ENCODE measurements around the gene NAA60. TPM values are rescaled to one million over a fixed set of nuclear protein-coding genes. Genes with fewer than 3 reads are reported as not detected.

The NAA60 gene
- total RNA-seq, 1 experiment from 2014 or later, result 39.4 TPM

DNA sequence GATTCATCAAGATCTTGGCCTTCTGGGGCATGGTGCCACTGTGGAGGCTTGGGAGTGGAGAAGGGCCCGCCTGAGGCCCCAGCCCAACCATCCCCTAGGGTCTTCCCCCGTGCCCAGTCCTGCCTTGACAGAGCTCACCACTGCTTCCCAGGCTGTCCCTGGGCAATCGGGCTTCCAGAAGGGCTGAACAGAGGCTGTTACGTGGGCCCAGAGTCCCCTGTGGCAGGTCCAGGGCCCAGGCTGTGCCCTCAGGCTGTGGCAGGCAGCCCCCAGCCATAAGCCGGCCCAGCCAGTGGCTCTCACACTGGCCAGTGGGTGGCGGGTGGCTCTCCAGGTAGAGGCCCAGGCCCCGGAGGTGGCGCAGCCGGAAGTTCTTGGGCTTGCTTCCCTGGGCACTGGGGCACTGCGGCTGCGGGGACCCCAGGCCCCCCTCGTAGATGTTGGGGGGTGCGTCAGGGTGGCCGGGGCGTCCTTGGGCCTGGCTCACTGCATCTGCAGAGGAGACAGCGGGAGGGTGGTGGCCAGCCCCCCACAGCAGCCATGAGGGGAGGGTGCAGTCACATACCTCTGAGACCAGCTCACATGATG is 51.0 kb downstream of the NAA60 start:
- TF ChIP-seq EZH2 (IDR thresholded peaks at IDR 0.05; ENCODE audit: borderline replicate concordance, low read depth, low read length, poor library complexity, severe bottlenecking), result no peak
- TF ChIP-seq, protein P1, sequence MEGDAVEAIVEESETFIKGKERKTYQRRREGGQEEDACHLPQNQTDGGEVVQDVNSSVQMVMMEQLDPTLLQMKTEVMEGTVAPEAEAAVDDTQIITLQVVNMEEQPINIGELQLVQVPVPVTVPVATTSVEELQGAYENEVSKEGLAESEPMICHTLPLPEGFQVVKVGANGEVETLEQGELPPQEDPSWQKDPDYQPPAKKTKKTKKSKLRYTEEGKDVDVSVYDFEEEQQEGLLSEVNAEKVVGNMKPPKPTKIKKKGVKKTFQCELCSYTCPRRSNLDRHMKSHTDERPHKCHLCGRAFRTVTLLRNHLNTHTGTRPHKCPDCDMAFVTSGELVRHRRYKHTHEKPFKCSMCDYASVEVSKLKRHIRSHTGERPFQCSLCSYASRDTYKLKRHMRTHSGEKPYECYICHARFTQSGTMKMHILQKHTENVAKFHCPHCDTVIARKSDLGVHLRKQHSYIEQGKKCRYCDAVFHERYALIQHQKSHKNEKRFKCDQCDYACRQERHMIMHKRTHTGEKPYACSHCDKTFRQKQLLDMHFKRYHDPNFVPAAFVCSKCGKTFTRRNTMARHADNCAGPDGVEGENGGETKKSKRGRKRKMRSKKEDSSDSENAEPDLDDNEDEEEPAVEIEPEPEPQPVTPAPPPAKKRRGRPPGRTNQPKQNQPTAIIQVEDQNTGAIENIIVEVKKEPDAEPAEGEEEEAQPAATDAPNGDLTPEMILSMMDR (conservative IDR thresholded peaks at IDR 0.05; ENCODE audit: low read depth, low read length), result no peak
- DNase-seq (ENCODE audit: low spot score), result no peak
- no peak overlapping the region for H3K27ac ChIP-seq (ENCODE audit: low read depth, low read length, poor library complexity, severe bottlenecking)

GRCh38 chr16:3495176-3495575 is 51.7 kb downstream of the NAA60 start, which contains the start of gene C16orf90:
C16orf90 (minus strand) TSS chr16:3495489; CDS start chr16:3495421, 68 bp downstream.
- no peak for TF ChIP-seq EZH2 (IDR thresholded peaks at IDR 0.05; ENCODE audit: borderline replicate concordance, low read depth, low read length, poor library complexity, severe bottlenecking)
- TF ChIP-seq, protein P1 (conservative IDR thresholded peaks at IDR 0.05; ENCODE audit: low read depth, low read length), result no peak
- Histone ChIP-seq H3K27me3 (replicated peaks; ENCODE audit: insufficient read depth, low read depth, low read length, poor library complexity) (no peaks in the 10 kb centered on the region), H3K4me1 (ENCODE audit: insufficient read depth, low read length, poor library complexity, severe bottlenecking) (no peaks in the 10 kb centered on the region), H3K9me3 (ENCODE audit: low read depth, low read length, poor library complexity, severe bottlenecking) (no peaks in the 10 kb centered on the region), H3K4me3 (ENCODE audit: low read depth, low read length, poor library complexity, severe bottlenecking) (no peak within 1 kb of the TSS), H3K36me3 (ENCODE audit: insufficient read depth, low read length, poor library complexity, severe bottlenecking) (no peaks in the 10 kb centered on the region), H3K27ac (ENCODE audit: low read depth, low read length, poor library complexity, severe bottlenecking) (no peak within 1 kb of the TSS)
- no TSS peak for BruUV-seq (replicated peaks)
- intact Hi-C loops (cut with micrococcal nuclease; ENCODE audit: unreplicated experiment), result no loop called here
- ChIA-PET POLR2A (ENCODE audit: low non-redundant PET) (no interaction called here), CTCF (no interaction called here)
- no peak for DNase-seq (ENCODE audit: low spot score)

More for the DNA sequence above, 51.0 kb downstream of the NAA60 start:
- ChIA-PET CTCF (no interaction called here), POLR2A (ENCODE audit: low non-redundant PET) (no interaction called here)
- H3K9me3 ChIP-seq (ENCODE audit: low read depth, low read length, poor library complexity, severe bottlenecking), result no peaks in the 10 kb centered on the region
- H3K4me3 ChIP-seq (ENCODE audit: low read depth, low read length, poor library complexity, severe bottlenecking), result no peak overlapping the region
- BruUV-seq (replicated peaks), result no TSS peak
- H3K36me3 ChIP-seq (ENCODE audit: insufficient read depth, low read length, poor library complexity, severe bottlenecking), result no peaks in the 10 kb centered on the region
- H3K4me1 ChIP-seq (ENCODE audit: insufficient read depth, low read length, poor library complexity, severe bottlenecking), result no peaks in the 10 kb centered on the region
- intact Hi-C loops (cut with micrococcal nuclease; ENCODE audit: unreplicated experiment), result no loop called here
- no peaks in the 10 kb centered on the region for H3K27me3 ChIP-seq (replicated peaks; ENCODE audit: insufficient read depth, low read depth, low read length, poor library complexity)

DNA sequence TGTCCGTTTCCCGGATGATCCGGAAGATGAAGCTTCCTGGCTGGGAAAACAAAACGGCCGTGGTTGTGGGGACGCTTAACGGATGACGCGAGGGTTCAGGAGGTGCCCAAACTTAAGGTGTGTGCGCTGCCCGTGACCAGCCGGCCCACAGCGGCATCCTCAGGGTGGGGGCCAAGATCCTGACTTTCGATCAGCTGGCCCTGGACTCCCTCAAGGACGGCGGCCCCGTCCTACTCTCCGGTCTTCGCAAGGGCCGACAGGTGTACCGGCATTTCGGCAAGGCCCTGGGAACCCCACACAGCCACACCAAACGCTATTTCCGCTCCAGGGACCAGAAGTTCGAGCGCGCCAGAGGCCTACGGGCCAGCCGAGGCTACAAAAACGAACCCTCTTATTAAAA is 52.9 kb downstream of the NAA60 start:
- intact Hi-C loops (cut with micrococcal nuclease; ENCODE audit: unreplicated experiment), result no loop called here
- H3K4me3 ChIP-seq (ENCODE audit: low read depth, low read length, poor library complexity, severe bottlenecking), result no peak overlapping the region
- ChIA-PET POLR2A (ENCODE audit: low non-redundant PET) (no interaction called here), CTCF (no interaction called here)
- DNase-seq (ENCODE audit: low spot score), result no peak
- no peaks in the 10 kb centered on the region for H3K27me3 ChIP-seq (replicated peaks; ENCODE audit: insufficient read depth, low read depth, low read length, poor library complexity)
- H3K36me3 ChIP-seq (ENCODE audit: insufficient read depth, low read length, poor library complexity, severe bottlenecking), result no peaks in the 10 kb centered on the region
- BruUV-seq (replicated peaks), result no TSS peak
- H3K4me1 ChIP-seq (ENCODE audit: insufficient read depth, low read length, poor library complexity, severe bottlenecking), result no peaks in the 10 kb centered on the region
- H3K27ac ChIP-seq (ENCODE audit: low read depth, low read length, poor library complexity, severe bottlenecking), result no peak overlapping the region
- H3K9me3 ChIP-seq (ENCODE audit: low read depth, low read length, poor library complexity, severe bottlenecking), result no peaks in the 10 kb centered on the region
- TF ChIP-seq EZH2 (IDR thresholded peaks at IDR 0.05; ENCODE audit: borderline replicate concordance, low read depth, low read length, poor library complexity, severe bottlenecking), result no peak
- TF ChIP-seq, protein P1 (conservative IDR thresholded peaks at IDR 0.05; ENCODE audit: low read depth, low read length), result no peak
